Dendritic cell treated with granulocyte-macrophage colony-stimulating factor and Interleukin-4, amounts not matched to agents 40 ng/mL and 50 ng/mL, for 4 days (primary cell): ENCODE measurements around the gene HES5.
"Not testable (repeated sequence)": the region's sequence is repeated elsewhere in the genome, so short reads cannot be mapped to it uniquely, and the experiment has no call there.

Experiments
- H3K27ac Mint-ChIP-seq: one replicate; pipeline ENCODE4 v1.8.0; 2022; ENCODE audit warnings: mild to moderate bottlenecking, mixed read lengths
- H3K27me3 Mint-ChIP-seq: one replicate; pipeline ENCODE4 v1.8.0; 2022; ENCODE audit warnings: mild to moderate bottlenecking, mixed read lengths
- H3K36me3 Mint-ChIP-seq: one replicate; pipeline ENCODE4 v1.8.0; 2022; ENCODE audit warnings: low read depth, mixed read lengths
- H3K4me1 Mint-ChIP-seq: one replicate; pipeline ENCODE4 v1.8.0; 2022; ENCODE audit warnings: low read depth, mixed read lengths
- H3K4me3 Mint-ChIP-seq: one replicate; pipeline ENCODE4 v1.8.0; 2022; ENCODE audit warnings: mild to moderate bottlenecking, moderate library complexity, mixed read lengths
- H3K9me3 Mint-ChIP-seq: one replicate; pipeline ENCODE4 v1.8.0; 2022; ENCODE audit warnings: mixed read lengths
- intact Hi-C: fragments of 100-400 bp; cut with micrococcal nuclease; formaldehyde crosslinking; loops from one replicate; pipeline ENCODE4 v1.15.0; 2022

Gene HES5

GRCh38 chr1:2556678-2557481 lies 26.8 kb upstream of the HES5 start:
- intact Hi-C loops, result loop anchor here (1.0 kb wide), 1 partner anchor 9 kb away; no protein-coding TSS in a partner anchor
- Mint-ChIP-seq H3K27ac (peak overlapping the region; percentile 96), H3K27me3 (peaks cover 8% of the 10 kb centered on the region), H3K36me3 (peaks cover 71% of the 10 kb centered on the region), H3K4me1 (peaks cover 69% of the 10 kb centered on the region), H3K9me3 (no peaks in the 10 kb centered on the region), H3K4me3 (peak overlapping the region; percentile 84)

DNA sequence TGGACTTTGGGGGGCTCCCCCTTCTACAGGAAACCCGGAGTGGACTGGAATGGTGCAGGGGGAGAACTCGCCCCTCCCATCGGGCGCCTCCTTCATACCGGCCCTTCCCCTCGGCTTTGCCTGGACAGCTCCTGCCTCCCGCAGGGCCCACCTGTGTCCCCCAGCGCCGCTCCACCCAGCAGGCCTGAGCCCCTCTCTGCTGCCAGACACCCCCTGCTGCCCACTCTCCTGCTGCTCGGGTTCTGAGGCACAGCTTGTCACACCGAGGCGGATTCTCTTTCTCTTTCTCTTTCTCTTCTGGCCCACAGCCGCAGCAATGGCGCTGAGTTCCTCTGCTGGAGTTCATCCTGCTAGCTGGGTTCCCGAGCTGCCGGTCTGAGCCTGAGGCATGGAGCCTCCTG lies 26.2 kb upstream of the HES5 start, which contains the start of gene TNFRSF14:
Gene TNFRSF14 (plus strand): TSS at position 95 of the 401 bp plus-strand sequence. CDS start 294 bp downstream, at position 389.
- H3K36me3 Mint-ChIP-seq, result peaks cover 65% of the 10 kb centered on the region
- peaks cover 9% of the 10 kb centered on the region for H3K27me3 Mint-ChIP-seq
- peaks cover 66% of the 10 kb centered on the region for H3K4me1 Mint-ChIP-seq
- H3K27ac Mint-ChIP-seq, result peak within 1 kb of the TSS; percentile 96
- intact Hi-C loops, result loop anchor here (1.0 kb wide), 1 partner anchor 8 kb away; no protein-coding TSS in a partner anchor
- H3K9me3 Mint-ChIP-seq, result no peaks in the 10 kb centered on the region
- H3K4me3 Mint-ChIP-seq, result peak within 1 kb of the TSS; percentile 84

DNA sequence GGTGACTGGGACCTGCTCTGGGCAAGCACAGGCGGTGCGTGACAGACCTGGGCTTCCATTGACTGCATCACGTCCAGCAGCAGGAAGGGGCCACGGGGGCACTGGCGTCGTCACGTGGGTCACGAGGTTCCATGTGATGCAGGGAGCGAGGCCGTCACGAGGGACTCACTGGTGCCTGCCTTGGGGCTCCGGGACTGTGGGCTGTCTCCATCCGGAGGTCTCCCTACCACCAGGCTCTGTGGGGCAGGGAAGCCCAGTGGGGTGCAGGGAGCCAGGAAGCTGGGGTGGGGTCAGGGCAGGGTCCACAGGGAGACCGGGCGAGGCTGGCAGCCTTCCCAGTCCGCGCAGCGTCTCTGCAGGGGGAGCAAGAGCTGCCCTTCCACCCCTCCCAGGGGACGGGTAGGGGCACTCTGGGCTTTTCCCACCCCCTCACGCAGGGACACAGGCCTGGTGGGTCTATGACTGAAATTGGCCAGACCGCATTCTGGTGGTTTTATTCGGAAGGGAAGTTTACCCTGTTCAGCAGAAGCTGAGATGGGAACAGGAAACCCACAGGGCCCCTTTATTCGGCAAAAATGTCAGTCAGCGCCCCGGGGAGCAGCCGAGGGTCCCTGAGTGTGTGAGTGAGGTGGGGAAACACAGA lies 25.7 kb upstream of the HES5 start:
- Mint-ChIP-seq H3K27ac (peak overlapping the region; percentile 96), H3K27me3 (peaks cover 9% of the 10 kb centered on the region), H3K4me1 (peaks cover 65% of the 10 kb centered on the region), H3K9me3 (no peaks in the 10 kb centered on the region), H3K36me3 (peaks cover 60% of the 10 kb centered on the region), H3K4me3 (peak overlapping the region; percentile 84)
- intact Hi-C loops, result loop anchor here (1.0 to 2.0 kb wide), 2 partner anchors 7 to 23 kb away; no protein-coding TSS in a partner anchor

DNA sequence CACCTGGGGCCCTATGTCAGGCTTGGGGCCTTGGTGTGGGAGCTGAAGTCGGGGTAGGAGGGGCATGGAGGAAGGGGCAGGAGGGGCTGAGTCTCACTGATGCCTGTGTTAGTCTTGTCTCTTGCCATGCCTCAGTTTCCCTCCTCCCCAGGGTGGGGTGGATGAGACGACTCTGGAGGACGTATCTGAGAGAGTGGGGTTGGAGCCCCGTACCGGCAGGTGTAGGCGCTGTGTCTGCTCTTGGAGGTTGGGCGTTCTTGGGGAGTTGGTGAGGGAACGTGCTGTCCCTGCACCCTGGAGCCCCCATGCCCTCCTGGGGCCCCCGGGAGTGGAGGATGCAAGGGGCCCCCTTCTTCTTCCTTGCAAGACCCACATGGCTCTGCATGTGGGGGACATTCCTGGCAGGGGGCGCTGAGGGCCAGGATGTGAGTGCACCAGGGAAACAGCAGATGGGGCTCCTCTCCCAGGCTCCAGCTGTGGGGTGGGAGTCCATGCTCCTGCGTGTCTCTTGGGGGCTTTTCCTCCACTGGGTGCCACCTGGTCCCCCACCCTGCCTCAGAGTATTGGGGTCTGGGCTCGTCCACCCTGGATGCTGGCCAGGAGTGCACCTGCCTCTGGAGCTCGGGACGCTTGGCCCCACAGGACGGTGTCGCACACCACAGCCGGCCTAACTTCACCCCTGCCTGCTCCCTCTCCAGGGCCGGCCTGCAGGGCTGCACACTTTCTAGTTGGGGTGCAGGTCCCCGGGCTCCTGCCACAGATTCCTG lies 24.7 kb upstream of the HES5 start:
- Mint-ChIP-seq H3K36me3 (peaks cover 50% of the 10 kb centered on the region), H3K4me3 (peak overlapping the region; percentile 84), H3K27me3 (peaks cover 9% of the 10 kb centered on the region), H3K27ac (peak overlapping the region; percentile 96), H3K9me3 (no peaks in the 10 kb centered on the region), H3K4me1 (peaks cover 66% of the 10 kb centered on the region)
- intact Hi-C loops, result loop anchor here (2.0 kb wide), 1 partner anchor 24 kb away; no protein-coding TSS in a partner anchor

GRCh38 chr1:2553871-2554620 lies 24.0 kb upstream of the HES5 start:
- H3K4me1 Mint-ChIP-seq, result peaks cover 66% of the 10 kb centered on the region
- intact Hi-C loops, result loop anchor here (2.0 kb wide), 1 partner anchor 25 kb away; no protein-coding TSS in a partner anchor
- H3K4me3 Mint-ChIP-seq, result peak overlapping the region; percentile 84
- H3K27ac Mint-ChIP-seq, result peak overlapping the region; percentile 96
- peaks cover 9% of the 10 kb centered on the region for H3K27me3 Mint-ChIP-seq
- H3K36me3 Mint-ChIP-seq, result peaks cover 43% of the 10 kb centered on the region
- no peaks in the 10 kb centered on the region for H3K9me3 Mint-ChIP-seq

DNA sequence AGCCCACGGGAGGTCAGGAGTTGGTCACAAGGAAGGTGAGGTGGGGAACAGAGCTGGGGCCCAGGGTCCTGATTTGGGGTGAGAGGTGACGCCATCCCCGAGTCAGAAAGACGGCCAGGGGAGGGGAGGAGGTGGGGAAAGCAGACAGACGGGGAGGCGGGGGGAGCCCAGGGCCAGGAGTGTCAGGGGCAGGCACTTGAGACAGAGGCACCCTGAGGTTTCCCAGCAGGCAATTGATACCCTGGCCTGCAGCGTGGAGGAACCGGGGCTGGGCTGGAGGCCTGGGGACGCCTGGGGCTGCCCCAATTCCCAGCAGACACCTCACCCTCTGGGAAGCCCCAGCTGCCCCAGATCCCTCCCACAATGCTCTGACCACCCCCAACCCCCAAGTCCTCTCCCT lies 23.0 kb upstream of the HES5 start:
- H3K27ac Mint-ChIP-seq, H3K9me3 Mint-ChIP-seq, H3K27me3 Mint-ChIP-seq, H3K4me3 Mint-ChIP-seq, intact Hi-C loops: not testable (repeated sequence)
- H3K4me1 Mint-ChIP-seq, result peaks cover 66% of the 10 kb centered on the region
- H3K36me3 Mint-ChIP-seq, result peaks cover 33% of the 10 kb centered on the region

- Mint-ChIP-seq H3K27ac (no peak overlapping the region), H3K27me3 (peaks cover 9% of the 10 kb centered on the region), H3K4me3 (no peak overlapping the region), H3K36me3 (peaks cover 24% of the 10 kb centered on the region), H3K9me3 (no peaks in the 10 kb centered on the region), H3K4me1 (peaks cover 66% of the 10 kb centered on the region)
- intact Hi-C loops, result no loop called here
Observed at GRCh38 chr1:2552189-2552588, 22.1 kb upstream of the HES5 start.

- H3K27me3 Mint-ChIP-seq, H3K9me3 Mint-ChIP-seq, H3K4me3 Mint-ChIP-seq, intact Hi-C loops: not testable (repeated sequence)
- Mint-ChIP-seq H3K36me3 (peaks cover 18% of the 10 kb centered on the region), H3K27ac (peak overlapping the region; percentile 11), H3K4me1 (peaks cover 67% of the 10 kb centered on the region)
Observed at GRCh38 chr1:2551544-2551943, 21.5 kb upstream of the HES5 start.

GRCh38 chr1:2550309-2550861 lies 20.3 kb upstream of the HES5 start:
- intact Hi-C loops, H3K27me3 Mint-ChIP-seq, H3K36me3 Mint-ChIP-seq, H3K9me3 Mint-ChIP-seq, H3K4me3 Mint-ChIP-seq: not testable (repeated sequence)
- H3K4me1 Mint-ChIP-seq, result peaks cover 69% of the 10 kb centered on the region
- H3K27ac Mint-ChIP-seq, result peak overlapping the region; percentile 92

- Mint-ChIP-seq H3K27me3 (peaks cover 11% of the 10 kb centered on the region), H3K27ac (peak overlapping the region; percentile 92), H3K4me1 (peaks cover 66% of the 10 kb centered on the region), H3K4me3 (peak overlapping the region; percentile 86)
- H3K9me3 Mint-ChIP-seq, H3K36me3 Mint-ChIP-seq: not testable (repeated sequence)
- intact Hi-C loops, result loop anchor here (5.0 kb wide), 1 partner anchor 352 kb away; no protein-coding TSS in a partner anchor
Observed at GRCh38 chr1:2549367-2550029, 19.4 kb upstream of the HES5 start.

- H3K36me3 Mint-ChIP-seq, result no peaks in the 10 kb centered on the region
- peak overlapping the region; percentile 86 for H3K4me3 Mint-ChIP-seq
- intact Hi-C loops, result loop anchor here (1.0 to 5.0 kb wide), 4 partner anchors 8 to 351 kb away; partner anchors contain the start of genes PANK4, PRXL2B and TNFRSF14
- H3K27ac Mint-ChIP-seq, result peak overlapping the region; percentile 92
- no peaks in the 10 kb centered on the region for H3K9me3 Mint-ChIP-seq
- peaks cover 55% of the 10 kb centered on the region for H3K4me1 Mint-ChIP-seq
- H3K27me3 Mint-ChIP-seq, result peaks cover 18% of the 10 kb centered on the region
Observed at GRCh38 chr1:2548068-2548589, 18.1 kb upstream of the HES5 start.
